ENCODE results near the gene SPSB3. TPM values are rescaled to one million over a fixed set of nuclear protein-coding genes. Genes with fewer than 3 reads are reported as not detected.

The SPSB3 gene
- total and polyA plus RNA-seq, 9 of the 15 experiments (the other 6 are each of a cell fraction or from before 2014, with no cell fraction given), result 0.39 to 37.4 (median 7.1) TPM

GRCh38 chr16:1812732-1813163 is 30.4 kb upstream of the SPSB3 start (continued):
- TF ChIP-seq ZNF592 (IDR thresholded peaks at IDR 0.05) (0 out of 2 replicates have a peak, but pooled peaks have one; percentile 31), ETV1 (tag; conservative IDR thresholded peaks at IDR 0.05; ENCODE audit: low read depth) (0 out of 2 replicates have a peak, but pooled peaks have one; percentile 14), SOX6 (IDR thresholded peaks at IDR 0.05) (peak; percentile 49; the same call in 1 of the 2 replicates), MYC (IDR thresholded peaks at IDR 0.05; ENCODE audit: low read depth, low read length) (peak; percentile 75), MYC (CRISPR knock-in tag; IDR thresholded peaks at IDR 0.05; ENCODE audit: borderline replicate concordance, low read depth) (no peak), ETS2 (tag; IDR thresholded peaks at IDR 0.05; ENCODE audit: borderline replicate concordance, poor library complexity, severe bottlenecking) (no peak), ZKSCAN1 (IDR thresholded peaks at IDR 0.05; ENCODE audit: low read depth, low read length) (peak; percentile 80; the same call in 1 of the 2 replicates), ZNF124 (CRISPR knock-in tag; IDR thresholded peaks at IDR 0.05) (no peak), YY1 (IDR thresholded peaks at IDR 0.05; ENCODE audit: borderline replicate concordance in 1 of 3, control insufficient read depth in 1 of 3, extremely low read depth in 1 of 3, insufficient read depth in 3 of 3, insufficient read length in 1 of 3, insufficient replicate concordance in 2 of 3, low read depth in 1 of 3, low read length in 2 of 3) (no peak), WHSC1 (IDR thresholded peaks at IDR 0.05; ENCODE audit: low read length) (no peak), TAF9B (IDR thresholded peaks at IDR 0.05; ENCODE audit: partially characterized antibody) (no peak), ZBTB7A (IDR thresholded peaks at IDR 0.05; ENCODE audit: borderline replicate concordance, control insufficient read depth, low read depth, low read length) (0 out of 2 replicates have a peak, but pooled peaks have one; percentile 27), CSDE1 (IDR thresholded peaks at IDR 0.05) (no peak), ZZZ3 (IDR thresholded peaks at IDR 0.05) (no peak), CC2D1A (IDR thresholded peaks at IDR 0.05) (peak; percentile 75), EP300 (IDR thresholded peaks at IDR 0.05; ENCODE audit: low read length) (no peak), EP400 (IDR thresholded peaks at IDR 0.05) (peak; percentile 64; the same call in 1 of the 2 replicates), NR4A1 (CRISPR knock-in tag; IDR thresholded peaks at IDR 0.05) (no peak), NR4A1 (tag; IDR thresholded peaks at IDR 0.05) (no peak), CTCFL (IDR thresholded peaks at IDR 0.05; ENCODE audit: borderline replicate concordance, insufficient read depth, low read depth, low read length, poor library complexity, severe bottlenecking) (peak; percentile 86), ZFP36 (IDR thresholded peaks at IDR 0.05; ENCODE audit: low read depth, low read length, partially characterized antibody) (peak; percentile 6)
- TF ChIP-seq, protein P1, sequence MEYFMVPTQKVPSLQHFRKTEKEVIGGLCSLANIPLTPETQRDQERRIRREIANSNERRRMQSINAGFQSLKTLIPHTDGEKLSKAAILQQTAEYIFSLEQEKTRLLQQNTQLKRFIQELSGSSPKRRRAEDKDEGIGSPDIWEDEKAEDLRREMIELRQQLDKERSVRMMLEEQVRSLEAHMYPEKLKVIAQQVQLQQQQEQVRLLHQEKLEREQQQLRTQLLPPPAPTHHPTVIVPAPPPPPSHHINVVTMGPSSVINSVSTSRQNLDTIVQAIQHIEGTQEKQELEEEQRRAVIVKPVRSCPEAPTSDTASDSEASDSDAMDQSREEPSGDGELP (CRISPR knock-in tag; IDR thresholded peaks at IDR 0.05; ENCODE audit: borderline replicate concordance), result peak; percentile 98

Data from K562 (cell line).